ENCODE results near the gene YWHAG. TPM values are rescaled to one million over a fixed set of nuclear protein-coding genes. Genes with fewer than 3 reads are reported as not detected.
"Not testable (repeated sequence)": the region's sequence is repeated elsewhere in the genome, so short reads cannot be mapped to it uniquely, and the experiment has no call there.

YWHAG gene
- polyA plus RNA-seq, 3 donors: 36.7 to 168 (median 93.3) TPM

DNA sequence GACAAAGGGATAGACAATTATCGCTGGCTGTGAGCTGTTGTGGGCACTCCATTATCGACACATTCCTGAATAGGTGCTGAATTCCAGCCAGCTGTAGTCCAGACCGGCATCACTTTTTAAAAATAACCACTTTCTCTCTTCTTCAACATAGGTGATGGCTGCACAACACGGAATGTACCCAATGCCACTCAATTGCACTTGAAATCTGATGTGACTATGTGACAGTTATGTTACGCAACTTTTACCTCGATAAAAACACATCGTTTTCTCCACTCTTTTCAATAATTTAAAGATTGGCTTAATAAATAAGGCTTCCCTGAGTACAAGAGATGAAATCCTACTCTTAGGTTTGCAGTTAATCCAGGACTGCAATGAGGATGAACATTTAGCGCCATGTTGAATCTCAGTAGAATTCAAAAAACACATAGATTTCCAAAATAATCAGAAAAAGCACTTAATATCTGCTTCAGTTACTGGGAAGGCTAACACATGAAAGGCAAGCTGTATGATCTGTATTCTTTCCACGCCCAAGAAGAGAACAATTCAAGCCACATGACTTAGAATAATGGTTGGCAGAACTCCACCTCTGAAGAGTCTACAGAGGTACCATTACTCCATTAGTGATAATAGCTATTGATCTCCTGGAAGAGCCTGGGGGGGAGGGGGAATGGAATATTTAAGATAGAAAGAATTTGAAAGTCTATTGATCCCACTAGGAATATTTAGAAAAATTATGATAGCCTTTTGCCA lies 3.6 kb downstream of the YWHAG start:
- 75 to 90% (median 79%) methylated on average over 9 of the region's 9 CpGs for WGBS, 3 donors
- no peak overlapping the region for H3K27ac ChIP-seq (ENCODE audit: low read depth, low read length)

DNA sequence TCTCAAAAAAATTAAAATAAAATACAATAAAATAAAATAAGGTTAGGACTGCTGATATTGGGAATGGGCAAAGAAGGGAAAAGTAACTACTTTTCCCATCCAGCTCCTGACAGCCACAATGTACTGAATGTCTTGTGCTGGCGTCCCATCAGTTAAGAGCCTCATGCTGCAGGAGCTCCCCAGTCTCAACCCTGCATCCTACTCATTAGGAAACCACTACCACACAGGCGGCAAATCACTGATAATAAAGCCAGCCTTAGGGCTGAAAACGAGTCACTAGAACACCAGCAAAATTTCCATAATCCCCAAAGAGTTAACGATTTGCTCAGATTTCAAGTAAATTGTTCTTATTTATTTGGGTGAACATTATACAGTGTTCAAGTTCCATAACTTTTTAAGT lies 4.3 kb downstream of the YWHAG start:
- WGBS, 3 donors: 78 to 89% (median 84%) methylated on average over 4 of the region's 4 CpGs
- no peak overlapping the region for H3K27ac ChIP-seq (ENCODE audit: low read depth, low read length)

DNA sequence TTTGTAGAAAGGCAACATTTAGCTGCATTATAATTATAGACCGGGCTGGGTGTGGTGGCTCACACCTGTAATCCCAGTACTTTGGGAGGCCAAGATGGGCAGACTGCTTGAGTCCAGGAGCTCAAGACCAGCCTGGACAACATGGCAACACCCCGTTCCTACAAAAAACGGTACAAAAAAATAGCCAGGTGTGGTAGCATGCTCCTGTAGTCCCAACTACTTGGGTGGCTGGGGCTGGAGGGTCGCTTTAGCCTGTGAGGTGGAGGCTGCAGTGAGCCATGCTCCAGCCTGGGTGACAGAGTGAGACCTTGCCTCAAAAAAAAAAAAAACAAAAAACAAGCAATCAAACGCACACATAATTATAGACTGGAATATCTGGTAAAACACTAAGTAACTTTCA lies 5.0 kb downstream of the YWHAG start:
- 95 to 96% (median 96%) methylated on average over 5 of the region's 5 CpGs for WGBS, 3 donors
- H3K27ac ChIP-seq (ENCODE audit: low read depth, low read length): no peak overlapping the region

DNA sequence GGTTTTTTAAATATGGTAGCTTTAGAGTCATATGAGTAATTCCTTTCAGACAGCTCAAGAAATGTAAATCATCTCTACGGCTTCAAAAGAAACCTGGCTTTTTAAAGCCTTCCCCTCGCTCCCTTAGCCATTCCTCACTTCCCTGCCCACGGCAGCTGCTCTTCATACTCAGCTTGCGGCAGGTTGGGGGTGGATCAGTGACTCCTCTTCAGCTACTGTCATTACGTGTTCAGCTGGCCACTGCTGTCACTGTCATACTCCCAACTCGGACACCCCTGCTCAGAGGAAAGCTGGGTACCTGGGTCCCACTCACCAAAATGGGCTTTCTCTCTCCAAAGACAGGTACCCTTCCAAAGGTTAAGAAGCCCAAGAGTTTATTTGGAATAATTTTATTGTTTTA lies 6.6 kb downstream of the YWHAG start:
- no peak overlapping the region for H3K27ac ChIP-seq (ENCODE audit: low read depth, low read length)

DNA sequence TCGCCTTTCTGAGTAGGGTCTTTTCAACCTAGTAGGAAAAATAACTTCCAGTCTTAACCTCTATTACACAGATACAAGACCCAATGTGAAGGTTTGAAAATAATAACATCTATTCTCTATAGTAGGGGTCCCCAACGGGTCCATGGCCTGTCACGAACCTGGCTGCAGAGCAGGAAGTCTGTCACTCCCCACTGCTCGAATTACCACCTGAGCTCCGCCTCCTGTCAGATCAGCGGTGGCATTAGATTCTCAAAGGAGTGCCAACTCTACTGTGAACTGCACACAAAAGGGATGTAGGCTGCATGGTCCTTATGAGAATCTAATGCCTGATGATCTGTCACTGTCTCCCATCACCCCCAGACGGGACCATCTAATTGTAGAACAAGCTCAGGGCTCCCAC lies 7.4 kb downstream of the YWHAG start:
- H3K27ac ChIP-seq (ENCODE audit: low read depth, low read length): no peak overlapping the region
- 69 to 91% (median 79%) methylated on average over 7 of the region's 7 CpGs for WGBS, 3 donors

More for the DNA sequence above, 6.6 kb downstream of the YWHAG start:
- 73 to 91% (median 76%) methylated on average over 6 of the region's 6 CpGs for WGBS, 3 donors

DNA sequence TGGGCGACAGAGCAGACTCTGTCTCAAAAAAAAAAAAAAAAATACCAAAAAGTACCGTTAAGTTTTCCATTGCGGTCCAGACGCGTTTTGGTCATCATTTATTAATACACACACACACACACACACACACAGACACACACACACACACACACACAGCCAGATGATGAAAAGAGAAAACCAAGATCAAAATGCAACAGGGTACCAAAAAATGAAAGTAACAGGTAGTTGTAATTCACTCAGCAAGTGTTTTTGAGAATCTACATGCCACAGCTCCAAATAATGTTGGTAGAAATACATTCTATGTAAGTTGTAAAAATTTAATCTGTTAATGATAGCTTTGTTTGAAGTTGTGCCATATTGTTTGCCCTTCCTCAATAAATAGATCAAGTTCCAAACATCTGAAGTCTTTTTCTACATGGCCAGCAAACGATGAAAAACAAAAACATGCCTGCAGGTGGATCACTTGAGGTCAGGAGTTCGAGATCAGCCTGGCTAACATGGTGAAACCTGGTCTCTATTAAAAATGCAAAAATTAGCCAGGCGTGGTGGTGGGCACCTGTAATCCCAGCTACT lies 9.4 kb downstream of the YWHAG start:
- no peak overlapping the region for H3K27ac ChIP-seq (ENCODE audit: low read depth, low read length)
- WGBS, 3 donors: 76 to 91% (median 86%) methylated on average over 8 of the region's 8 CpGs

DNA sequence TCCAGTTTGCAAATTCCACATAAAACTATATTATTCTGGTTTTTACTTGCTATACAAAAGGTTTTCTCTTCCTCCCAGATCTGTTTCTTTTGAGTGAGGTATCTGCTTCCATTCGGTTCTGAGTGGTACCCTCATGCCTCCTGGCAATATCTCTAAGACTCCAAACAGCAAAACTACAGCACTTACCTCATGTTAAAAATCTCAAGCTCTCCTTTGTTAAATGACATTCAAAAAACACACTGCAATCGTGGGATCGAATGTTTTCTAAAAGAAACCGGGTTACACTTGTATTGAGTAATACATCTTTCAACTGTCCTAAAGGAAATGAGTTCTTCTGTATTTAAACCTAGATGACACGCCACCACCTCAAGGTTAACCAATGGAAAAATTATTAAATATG lies 11.1 kb downstream of the YWHAG start:
- no peak overlapping the region for H3K27ac ChIP-seq (ENCODE audit: low read depth, low read length)
- WGBS, 3 donors: 45 to 51% (median 49%) methylated on average over 5 of the region's 5 CpGs

DNA sequence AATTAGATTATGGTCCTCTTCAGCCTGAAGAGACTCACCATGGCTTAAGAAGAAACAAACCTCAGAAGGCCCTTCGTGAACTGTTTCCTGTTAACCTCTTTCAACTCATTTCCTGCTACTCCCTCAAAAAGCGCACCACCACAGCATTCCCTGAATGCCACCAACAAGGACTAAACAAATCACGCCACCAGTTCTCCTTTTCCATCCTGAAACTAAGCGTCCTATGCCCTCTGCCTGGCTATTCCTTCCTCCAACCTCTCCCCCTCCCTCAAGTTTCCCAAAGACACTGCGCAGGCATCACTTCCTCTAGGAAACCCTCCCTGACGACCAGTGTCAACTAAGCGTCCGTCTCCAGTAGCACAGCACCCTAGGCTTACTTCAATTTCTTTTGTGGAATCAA lies 12.0 kb downstream of the YWHAG start:
- 38 to 73% (median 46%) methylated on average over 8 of the region's 8 CpGs for WGBS, 3 donors
- H3K27ac ChIP-seq (ENCODE audit: low read depth, low read length): no peak overlapping the region

DNA sequence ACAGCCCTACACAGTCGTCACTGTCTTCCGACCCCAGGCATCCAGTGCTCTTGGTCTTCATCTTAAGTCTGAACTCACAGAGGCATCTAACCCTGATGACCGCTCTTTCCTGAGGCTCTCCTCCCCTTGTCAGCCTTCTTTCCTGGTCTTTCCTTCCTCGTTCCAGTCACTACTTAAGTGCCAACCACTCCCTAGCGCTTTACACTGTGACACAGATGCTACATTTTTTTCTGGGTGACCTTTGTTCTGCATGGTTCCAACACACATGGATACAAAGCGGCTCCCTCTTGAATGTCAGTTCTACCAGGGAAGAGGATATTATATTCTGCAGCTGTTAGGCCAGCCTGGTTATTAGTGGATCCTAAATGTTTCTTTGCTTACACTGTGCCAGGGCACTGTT lies 12.7 kb downstream of the YWHAG start:
- no peak overlapping the region for H3K27ac ChIP-seq (ENCODE audit: low read depth, low read length)
- 66 to 78% (median 76%) methylated on average over 6 of the region's 6 CpGs for WGBS, 3 donors

DNA sequence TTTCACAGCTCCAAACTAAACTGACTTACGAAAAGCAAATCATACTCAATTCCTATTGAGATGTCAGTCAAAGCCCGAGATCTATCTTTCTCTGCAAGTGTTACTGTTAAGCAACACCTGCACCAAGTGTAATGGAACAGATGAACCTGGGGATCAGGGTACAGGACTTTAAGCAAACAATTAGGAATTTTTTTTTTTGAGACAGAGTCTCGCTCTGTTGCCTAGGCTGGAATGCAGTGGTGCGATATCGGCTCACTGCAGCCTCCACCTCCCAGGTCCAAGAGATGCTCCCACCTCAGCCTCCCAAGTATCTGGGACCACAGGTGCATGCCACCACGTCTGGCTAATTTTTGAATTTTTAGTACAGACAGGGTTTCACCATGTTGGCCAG lies 14.9 kb downstream of the YWHAG start:
- WGBS, 3 donors: 93 to 98% (median 98%) methylated on average over 6 of the region's 6 CpGs
- H3K27ac ChIP-seq (ENCODE audit: low read depth, low read length): no peak overlapping the region

DNA sequence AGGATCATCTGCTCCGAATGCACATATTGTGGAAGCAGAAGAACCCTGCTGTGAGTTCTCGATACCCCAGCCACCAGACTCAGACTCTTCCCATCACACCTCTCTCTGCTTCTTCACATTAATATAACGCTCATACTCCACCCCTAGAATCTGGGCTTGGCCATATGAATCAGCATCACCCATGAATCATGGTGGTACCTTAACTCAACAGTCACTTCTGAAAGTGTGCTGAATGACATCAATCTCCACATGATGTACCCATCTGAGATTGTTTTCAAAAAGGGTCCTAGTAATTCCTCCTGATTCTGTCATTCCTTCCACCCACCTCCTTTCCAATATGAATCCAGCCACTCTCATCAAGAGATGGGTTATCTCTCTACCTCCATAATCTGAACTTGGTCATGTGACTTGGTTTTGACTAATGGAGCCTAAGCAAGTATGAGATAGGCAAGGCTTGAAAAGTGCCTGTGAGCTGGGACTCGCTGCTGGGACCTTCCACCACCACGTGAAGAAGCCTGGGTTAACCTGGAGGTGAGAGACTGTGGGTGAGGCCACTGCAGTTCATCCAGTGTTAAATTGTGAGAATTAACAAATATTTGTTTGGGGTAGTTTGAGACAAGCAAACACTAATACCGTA lies 15.4 kb downstream of the YWHAG start:
- H3K27ac ChIP-seq (ENCODE audit: low read depth, low read length): no peak overlapping the region
- WGBS, 3 donors: 85 to 95% (median 86%) methylated on average over 6 of the region's 6 CpGs

DNA sequence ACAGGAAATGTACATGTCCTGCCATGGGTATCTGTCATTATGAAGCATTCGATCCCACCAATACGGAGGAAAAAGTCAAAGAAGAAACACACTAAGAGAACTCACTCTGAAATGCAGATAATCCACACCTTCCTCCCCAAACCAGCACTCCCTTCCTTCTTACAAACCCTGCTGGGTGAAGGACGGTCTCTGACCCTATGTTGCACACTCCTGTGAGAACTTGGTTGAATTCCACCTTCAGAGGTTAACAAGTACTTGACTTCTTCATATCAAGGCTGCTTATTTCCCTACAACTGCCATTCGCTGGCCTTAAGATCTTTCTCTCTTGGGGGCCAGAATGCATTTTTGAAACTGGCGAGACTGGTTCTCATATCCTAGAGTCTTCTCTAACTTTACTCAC lies 16.6 kb downstream of the YWHAG start:
- H3K27ac ChIP-seq (ENCODE audit: low read depth, low read length): no peak overlapping the region
- 74 to 83% (median 82%) methylated on average over 5 of the region's 5 CpGs for WGBS, 3 donors

DNA sequence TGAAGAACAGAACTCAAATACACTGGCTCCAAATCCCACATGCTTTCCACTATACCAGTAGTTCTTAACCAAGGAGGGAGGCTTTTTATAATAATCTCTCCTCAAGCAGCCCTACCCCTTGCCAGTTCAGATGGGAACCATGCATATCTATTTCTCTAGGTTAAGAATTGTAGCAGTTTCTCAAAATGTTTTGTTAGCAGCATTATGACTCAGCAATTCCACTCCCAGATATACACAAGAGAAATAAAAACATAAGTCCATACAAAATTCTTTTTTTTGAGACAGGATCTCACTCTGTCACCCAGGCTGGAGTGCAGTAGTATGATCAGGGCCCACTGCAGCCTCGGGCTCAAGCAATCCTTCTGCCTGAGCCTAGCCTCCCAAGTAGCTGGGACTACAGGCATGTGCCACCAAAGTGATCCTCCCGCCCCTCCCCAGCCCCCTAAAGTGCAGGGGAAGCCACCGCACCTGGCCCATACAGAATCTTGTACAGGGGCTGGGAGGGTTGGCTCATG lies 18.1 kb downstream of the YWHAG start:
- H3K27ac ChIP-seq (ENCODE audit: low read depth, low read length): no peak overlapping the region

DNA sequence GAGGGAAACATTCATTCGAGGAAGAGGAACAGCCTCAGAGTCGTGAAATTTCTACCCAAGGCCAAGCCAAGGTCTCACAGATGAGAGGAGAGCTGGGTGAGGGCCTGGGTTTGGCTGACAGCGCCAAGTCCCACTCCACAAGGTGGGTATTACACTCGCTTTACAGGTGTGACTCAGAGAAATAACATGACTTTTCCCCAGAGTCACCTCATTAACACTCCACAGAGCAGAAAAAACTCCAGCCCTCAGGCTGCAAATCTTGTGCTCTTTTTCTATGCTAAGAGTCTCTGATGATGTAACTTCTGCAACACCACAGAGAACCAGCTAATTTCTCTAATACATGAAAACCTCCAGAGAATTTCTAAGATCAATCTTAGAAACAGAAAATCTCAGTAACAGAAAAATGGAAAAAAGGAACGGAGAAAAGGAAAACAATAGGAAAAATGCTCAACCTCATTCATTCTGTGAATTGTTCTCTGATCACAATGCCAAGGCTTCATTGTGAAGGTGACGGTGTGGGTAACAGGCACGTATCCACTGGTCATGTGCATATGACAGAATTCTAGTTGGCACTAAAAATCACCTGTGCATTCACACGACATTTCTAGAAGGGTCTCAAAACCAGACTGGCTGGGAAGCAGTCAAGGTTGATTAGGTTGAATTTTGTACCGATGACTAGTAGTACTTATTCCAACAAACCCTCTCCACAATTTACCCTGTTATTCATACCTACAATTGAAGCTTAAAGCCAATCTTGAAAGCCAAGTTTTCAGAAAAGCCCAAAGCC lies 20.3 kb downstream of the YWHAG start:
- no peak overlapping the region for H3K27ac ChIP-seq (ENCODE audit: low read depth, low read length)
- WGBS, 3 donors: 43 to 67% (median 60%) methylated on average over 9 of the region's 9 CpGs

More for the DNA sequence above, 18.1 kb downstream of the YWHAG start:
- 56 to 88% (median 66%) methylated on average over 3 of the region's 3 CpGs for WGBS, 3 donors

DNA sequence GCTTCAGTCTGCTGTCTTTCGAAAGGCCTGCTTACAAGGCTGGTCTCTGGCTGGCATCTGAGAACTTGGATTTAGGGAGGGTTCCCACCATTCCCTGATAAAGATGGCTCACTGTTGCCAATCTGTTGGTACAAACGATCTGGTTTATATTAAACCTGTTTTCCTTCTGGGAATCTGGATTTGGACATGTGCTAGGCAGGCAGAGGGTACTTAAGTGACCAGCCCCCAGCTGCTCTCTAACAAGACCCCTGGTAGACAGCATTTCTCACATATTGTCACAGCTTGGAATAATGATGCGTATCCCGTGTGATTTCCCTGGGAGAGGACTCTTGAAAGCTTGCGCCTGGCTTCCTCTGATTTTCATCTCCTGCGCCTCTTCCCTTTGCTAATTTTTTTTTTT lies 21.6 kb downstream of the YWHAG start:
- no peak overlapping the region for H3K27ac ChIP-seq (ENCODE audit: low read depth, low read length)
- 78 to 84% (median 80%) methylated on average over 6 of the region's 6 CpGs for WGBS, 3 donors

DNA sequence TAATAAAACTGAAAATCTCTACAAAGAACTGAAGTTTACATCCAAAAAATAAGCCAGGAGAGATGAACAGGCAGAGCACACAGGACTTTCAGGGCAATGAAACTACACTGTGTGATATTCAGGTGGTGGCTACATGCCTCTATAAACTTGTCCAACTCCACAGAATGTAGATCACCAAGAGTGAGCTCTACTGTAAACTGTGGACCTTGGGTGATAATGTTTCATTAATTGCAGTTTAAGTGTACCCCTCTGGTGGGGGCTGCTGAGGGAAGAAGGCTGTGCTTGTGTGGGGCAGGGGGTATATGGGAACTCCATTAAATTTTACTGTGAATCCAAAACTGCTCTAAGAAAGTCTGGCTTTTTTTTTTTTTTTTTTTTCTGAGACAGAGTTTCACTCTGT lies 22.7 kb downstream of the YWHAG start:
- no peak overlapping the region for H3K27ac ChIP-seq (ENCODE audit: low read depth, low read length)

DNA sequence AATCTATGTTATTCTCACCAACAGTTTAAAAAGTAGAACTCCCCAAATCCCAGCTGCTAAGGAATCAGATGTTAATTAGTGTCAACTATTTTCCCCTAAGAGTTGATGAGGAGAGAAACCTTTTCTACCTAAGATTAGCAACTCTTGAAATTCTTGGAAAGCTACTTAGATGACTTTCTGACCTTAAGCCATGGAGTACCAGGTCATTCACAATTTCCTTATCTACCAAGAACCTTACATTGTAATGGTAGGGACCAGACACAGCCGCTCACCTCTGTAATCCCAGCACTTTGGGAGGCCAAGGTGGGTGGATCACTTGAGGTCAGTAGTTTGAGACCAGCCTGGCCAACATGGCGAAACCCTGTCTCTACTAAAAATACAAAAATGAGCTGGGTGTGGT lies 23.4 kb downstream of the YWHAG start:
- not testable (repeated sequence) for H3K27ac ChIP-seq (ENCODE audit: low read depth, low read length)
- WGBS, 3 donors: 90 to 97% (median 96%) methylated on average over 2 of the region's 2 CpGs

DNA sequence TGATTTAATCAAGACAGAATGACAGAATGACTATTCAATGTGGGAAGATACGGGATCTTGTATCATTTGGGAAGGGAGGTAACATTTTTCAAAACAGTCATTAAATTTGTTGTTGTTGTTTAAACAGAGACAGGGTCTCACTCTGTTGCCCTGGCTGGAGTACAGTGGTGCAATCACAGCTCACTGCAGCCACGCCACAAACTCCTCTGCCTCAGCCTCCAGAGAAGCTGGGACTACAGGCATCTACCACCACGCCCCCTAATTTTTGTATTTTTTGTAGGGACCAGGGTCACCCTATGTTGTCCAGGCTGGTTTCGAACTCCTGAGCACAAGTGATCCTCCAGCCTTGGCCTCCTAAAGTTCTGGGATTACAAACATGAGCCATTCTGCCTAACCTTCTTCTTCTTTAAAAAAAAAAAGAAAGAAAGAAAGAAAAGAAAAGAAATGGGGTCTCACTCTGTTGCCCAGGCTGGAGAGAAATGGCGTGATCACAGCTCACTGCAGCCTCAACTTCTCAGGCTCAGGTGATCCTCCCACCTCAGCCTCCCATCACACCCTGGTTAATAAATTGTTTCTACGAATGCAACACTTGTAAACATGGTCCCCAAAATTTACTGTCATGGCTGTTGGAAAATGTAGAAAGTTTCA lies 24.3 kb downstream of the YWHAG start:
- H3K27ac ChIP-seq (ENCODE audit: low read depth, low read length): no peak overlapping the region
- WGBS, 3 donors: 76 to 86% (median 78%) methylated on average over 6 of the region's 6 CpGs
